22Rv1 (cell line): ENCODE results near the gene FIZ1.

ENCODE experiments used
- H3K27ac ChIP-seq: fragments of 450-650 bp; 2 replicates; pipeline ENCODE4 v1.5.1; 2017
- CTCF ChIP-seq: fragments of 450-650 bp; IDR thresholded peaks from 2 replicates; pipeline ENCODE4 v1.5.1; 2017; ENCODE audit warnings: mild to moderate bottlenecking
- ZFX ChIP-seq: fragments of 450-650 bp; IDR thresholded peaks from 2 replicates; pipeline ENCODE4 v1.6.1; 2017; ENCODE audit warnings: antibody characterized with exemption, borderline replicate concordance

The FIZ1 gene

GRCh38 chr19:55644191-55644833 lies 45.0 kb upstream of the FIZ1 start:
- peak overlapping the region; percentile 97 for H3K27ac ChIP-seq
- TF ChIP-seq CTCF, result no peak
- no peak for TF ChIP-seq ZFX

GRCh38 chr19:55643887-55644176 lies 44.5 kb upstream of the FIZ1 start:
- H3K27ac ChIP-seq, result peak overlapping the region; percentile 97
- TF ChIP-seq CTCF (no peak), ZFX (no peak)

- TF ChIP-seq ZFX (no peak), CTCF (no peak)
- peak within 1 kb of the TSS; percentile 97 for H3K27ac ChIP-seq
Measured at GRCh38 chr19:55643003-55643886, 43.9 kb upstream of the FIZ1 start, which contains the start of gene ZNF581. TSS of gene ZNF581 (plus strand) at chr19:55643649. CDS start at chr19:55644572, 923 bp downstream.

GRCh38 chr19:55642153-55643002 lies 43.1 kb upstream of the FIZ1 start:
- no peak for TF ChIP-seq CTCF
- TF ChIP-seq ZFX, result no peak
- H3K27ac ChIP-seq, result peak overlapping the region; percentile 97

- H3K27ac ChIP-seq, result peak overlapping the region; percentile 97
- TF ChIP-seq ZFX, result no peak
- no peak for TF ChIP-seq CTCF
Measured at GRCh38 chr19:55641426-55642152, 42.3 kb upstream of the FIZ1 start.

- TF ChIP-seq CTCF (no peak), ZFX (no peak)
- peak within 1 kb of the TSS; percentile 97 for H3K27ac ChIP-seq
Measured at GRCh38 chr19:55640577-55641425, 41.5 kb upstream of the FIZ1 start, which contains the start of gene ZNF580. TSS of gene ZNF580 (plus strand) at chr19:55641002. CDS start at chr19:55642509, 1,507 bp downstream.
